ENCODE measurements around the gene TCF4.

The TCF4 gene

GRCh38 chr18:55322178-55322735 lies 265.7 kb downstream of the TCF4 start (continued):
- TF ChIP-seq BCL11B (tag by site-specific recombination; IDR thresholded peaks at IDR 0.05; ENCODE audit: low read depth), result 0 out of 2 replicates have a peak, but pooled peaks have one; percentile 27
- TF ChIP-seq KLF9 (tag by site-specific recombination; IDR thresholded peaks at IDR 0.05; ENCODE audit: low read depth), result no peak
- no peak for TF ChIP-seq PBX3 (CRISPR knock-in tag; IDR thresholded peaks at IDR 0.05)
- no peak for TF ChIP-seq ZNF112 (tag by site-specific recombination; IDR thresholded peaks at IDR 0.05)
- TF ChIP-seq ZNF266 (tag by site-specific recombination; IDR thresholded peaks at IDR 0.05; ENCODE audit: low read depth), result no peak
- no peak for TF ChIP-seq ZNF660 (tag by site-specific recombination; IDR thresholded peaks at IDR 0.05)
- peak; percentile 51; the same call in 1 of the 2 replicates for TF ChIP-seq ZBTB11 (tag by site-specific recombination; conservative IDR thresholded peaks at IDR 0.05; ENCODE audit: low read depth)
- TF ChIP-seq KLF10 (tag by site-specific recombination; IDR thresholded peaks at IDR 0.05), result no peak
- no peak for TF ChIP-seq ZBTB1 (tag by site-specific recombination; IDR thresholded peaks at IDR 0.05)
- TF ChIP-seq ZNF10 (tag by site-specific recombination; IDR thresholded peaks at IDR 0.05), result no peak
- TF ChIP-seq ZNF391 (tag by site-specific recombination; IDR thresholded peaks at IDR 0.05; ENCODE audit: borderline replicate concordance, low read depth), result no peak
- 0 out of 2 replicates have a peak, but pooled peaks have one; percentile 49 for TF ChIP-seq MZF1 (tag by site-specific recombination; IDR thresholded peaks at IDR 0.05; ENCODE audit: borderline replicate concordance)
- TF ChIP-seq BCL11A (tag by site-specific recombination; IDR thresholded peaks at IDR 0.05; ENCODE audit: low read depth), result no peak
- no peak for TF ChIP-seq HOXC10 (CRISPR knock-in tag; IDR thresholded peaks at IDR 0.05)
- no peak for TF ChIP-seq ZNF350 (tag by site-specific recombination; IDR thresholded peaks at IDR 0.05)
- TF ChIP-seq ZBTB8A (tag by site-specific recombination; IDR thresholded peaks at IDR 0.05), result peak; percentile 43; the same call in 1 of the 2 replicates
- TF ChIP-seq ZNF488 (tag by site-specific recombination; IDR thresholded peaks at IDR 0.05), result no peak
- peak; percentile 94 for TF ChIP-seq ZNF398 (tag by site-specific recombination; IDR thresholded peaks at IDR 0.05)
- no peak for TF ChIP-seq ZNF626 (tag by site-specific recombination; IDR thresholded peaks at IDR 0.05)
- TF ChIP-seq ZNF26 (tag by site-specific recombination; IDR thresholded peaks at IDR 0.05), result no peak
- no peak for TF ChIP-seq TCF7L2 (IDR thresholded peaks at IDR 0.05; ENCODE audit: borderline replicate concordance, low read depth, low read length)
- no peak for TF ChIP-seq ZNF2 (tag by site-specific recombination; IDR thresholded peaks at IDR 0.05)
- peak; percentile 68 for TF ChIP-seq CTCF (tag by site-specific recombination; IDR thresholded peaks at IDR 0.05)
- TF ChIP-seq ZNF518A (tag by site-specific recombination; conservative IDR thresholded peaks at IDR 0.05; ENCODE audit: low read depth), result no peak
